ENCODE measurements around the gene TINAGL1.
"Not testable (repeated sequence)": the region's sequence is repeated elsewhere in the genome, so short reads cannot be mapped to it uniquely, and the experiment has no call there.

TINAGL1 gene

GRCh38 chr1:31583995-31584868 is 7.9 kb downstream of the TINAGL1 start:
- peak; percentile 19 for DNase-seq

GRCh38 chr1:31584869-31585735 is 8.8 kb downstream of the TINAGL1 start:
- DNase-seq, result no peak

- no peak for DNase-seq
Measured at GRCh38 chr1:31585736-31586365, 9.5 kb downstream of the TINAGL1 start.

GRCh38 chr1:31586376-31587327 is 10.3 kb downstream of the TINAGL1 start:
- DNase-seq, result no peak

- DNase-seq, result not testable (repeated sequence)
Measured at GRCh38 chr1:31587328-31587699, 11.0 kb downstream of the TINAGL1 start.

- no peak for DNase-seq
Measured at GRCh38 chr1:31587720-31588423, 11.6 kb downstream of the TINAGL1 start.

GRCh38 chr1:31588751-31589515 is 12.6 kb downstream of the TINAGL1 start:
- no peak for DNase-seq

- no peak for DNase-seq
Measured at GRCh38 chr1:31591425-31592093, 15.2 kb downstream of the TINAGL1 start.

GRCh38 chr1:31592132-31592531 is 15.8 kb downstream of the TINAGL1 start:
- no peak for DNase-seq

GRCh38 chr1:31593136-31593665 is 16.9 kb downstream of the TINAGL1 start:
- DNase-seq, result no peak

GRCh38 chr1:31593770-31594632 is 17.7 kb downstream of the TINAGL1 start:
- DNase-seq, result peak; percentile 34

- DNase-seq, result no peak
Measured at GRCh38 chr1:31595836-31596736, 19.8 kb downstream of the TINAGL1 start.

GRCh38 chr1:31596737-31597097 is 20.4 kb downstream of the TINAGL1 start:
- DNase-seq, result no peak

- DNase-seq, result no peak
Measured at GRCh38 chr1:31598980-31599379, 22.7 kb downstream of the TINAGL1 start.

- no peak for DNase-seq
Measured at GRCh38 chr1:31600641-31601040, 24.3 kb downstream of the TINAGL1 start.

GRCh38 chr1:31602081-31602480 is 25.8 kb downstream of the TINAGL1 start:
- no peak for DNase-seq

GRCh38 chr1:31605908-31606427 is 29.7 kb downstream of the TINAGL1 start:
- no peak for DNase-seq

- DNase-seq, result no peak
Measured at GRCh38 chr1:31607360-31607759, 31.0 kb downstream of the TINAGL1 start.
